Fibroblast of upper back skin (primary cell): ENCODE results near the gene MIA2.
"Not testable (repeated sequence)": the region's sequence is repeated elsewhere in the genome, so short reads cannot be mapped to it uniquely, and the experiment has no call there.

Experiments used
- DNase-seq: peaks from one replicate; pipeline ENCODE4 v3.0.0-alpha.2; 2013

MIA2 gene

DNA sequence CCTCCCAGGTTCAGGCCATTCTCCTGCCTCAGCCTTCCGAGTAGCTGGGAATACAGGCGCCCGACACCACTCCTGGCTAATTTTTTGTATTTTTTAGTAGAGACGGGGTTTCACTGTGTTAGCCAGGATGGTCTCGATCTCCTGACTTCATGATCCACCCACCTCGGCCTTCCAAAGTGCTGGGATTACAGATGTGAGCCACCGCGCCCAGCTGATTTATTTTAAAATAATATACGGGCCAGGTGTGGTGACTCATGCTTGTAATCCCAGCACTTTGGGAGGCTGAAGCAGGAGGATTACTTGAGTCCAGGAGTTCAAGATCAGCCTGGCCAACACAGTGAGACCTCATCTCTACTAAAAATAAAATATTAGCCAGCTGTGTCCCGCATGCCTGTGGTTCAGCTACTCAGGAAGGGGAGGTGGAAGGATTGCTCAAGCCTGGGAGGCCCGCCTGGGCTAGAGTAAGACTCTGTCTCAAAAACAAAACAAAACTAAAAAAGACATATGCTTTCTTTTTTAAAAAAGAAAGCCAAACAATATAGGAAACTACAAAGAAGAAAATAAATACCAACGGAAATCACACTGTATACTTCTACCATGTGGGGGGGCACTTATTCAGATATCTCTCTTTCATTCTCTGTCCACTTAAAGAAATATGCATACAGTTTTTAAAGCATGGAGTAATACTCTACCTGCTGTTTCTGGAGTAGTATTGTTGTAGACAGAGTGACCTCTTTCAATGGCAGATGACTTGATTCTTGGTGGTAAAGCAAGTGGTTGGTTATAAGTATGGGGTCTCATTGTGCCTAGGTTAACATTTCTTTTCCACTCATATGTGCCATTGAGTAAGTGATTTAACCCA, 930 bp upstream of the MIA2 start:
- DNase-seq, result peak; percentile 80

DNA sequence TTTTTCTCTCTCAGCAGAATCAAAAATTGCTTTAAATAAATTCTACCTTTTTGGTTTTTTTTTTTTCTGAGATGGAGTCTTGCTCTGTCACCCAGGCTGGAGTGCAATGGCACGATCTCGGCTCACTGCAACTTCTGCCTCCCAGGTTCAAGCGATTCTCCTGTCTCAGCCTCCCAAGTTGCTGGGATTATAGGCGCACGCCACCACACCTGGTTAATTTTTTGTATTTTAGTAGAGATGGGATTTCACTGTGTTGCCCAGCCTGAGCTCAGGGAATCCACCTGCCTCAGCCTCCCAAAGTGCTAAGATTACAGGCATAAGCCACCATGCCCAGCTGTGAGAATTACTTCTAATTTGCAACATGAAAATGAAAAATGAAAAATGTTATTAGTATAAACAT, 1.3 kb downstream of the MIA2 start:
- DNase-seq, result not testable (repeated sequence)

DNA sequence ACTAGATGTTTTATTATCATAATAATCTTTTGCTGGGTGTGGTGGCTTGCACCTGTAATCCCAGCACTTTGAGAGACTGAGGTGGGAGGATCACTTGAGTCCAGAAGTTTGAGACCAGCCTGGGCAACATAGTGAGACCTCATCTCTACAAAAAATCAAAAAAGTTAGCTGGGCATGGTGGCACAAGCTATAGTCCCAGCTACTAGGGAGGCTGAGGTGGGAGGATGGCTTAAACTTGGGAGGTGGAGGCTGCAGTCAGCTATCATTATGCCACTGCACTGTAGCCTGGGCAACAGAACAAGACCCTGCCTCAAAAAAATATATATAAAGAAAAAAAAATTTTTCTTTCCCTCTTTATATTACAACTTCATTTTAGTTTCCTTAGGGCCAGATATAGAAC, 1.8 kb downstream of the MIA2 start:
- not testable (repeated sequence) for DNase-seq

DNA sequence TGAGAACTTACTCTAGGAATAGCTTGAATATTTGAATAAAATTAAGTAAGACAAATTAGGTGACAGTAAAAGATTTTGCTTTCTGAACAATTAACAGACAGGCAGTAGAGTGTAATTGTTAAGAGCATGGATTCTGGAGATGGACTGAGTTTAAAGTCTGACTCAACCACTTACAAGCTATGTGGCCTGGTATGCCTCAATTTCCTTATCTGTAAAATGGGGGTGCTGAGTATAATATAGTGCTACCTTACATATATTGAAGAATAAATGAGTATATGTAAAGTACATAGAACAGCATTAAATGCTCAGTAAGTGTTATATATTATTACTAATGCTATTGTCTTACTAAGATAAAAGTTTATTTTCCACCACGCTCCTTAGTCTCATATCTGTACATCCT, 7.1 kb downstream of the MIA2 start:
- no peak for DNase-seq

DNA sequence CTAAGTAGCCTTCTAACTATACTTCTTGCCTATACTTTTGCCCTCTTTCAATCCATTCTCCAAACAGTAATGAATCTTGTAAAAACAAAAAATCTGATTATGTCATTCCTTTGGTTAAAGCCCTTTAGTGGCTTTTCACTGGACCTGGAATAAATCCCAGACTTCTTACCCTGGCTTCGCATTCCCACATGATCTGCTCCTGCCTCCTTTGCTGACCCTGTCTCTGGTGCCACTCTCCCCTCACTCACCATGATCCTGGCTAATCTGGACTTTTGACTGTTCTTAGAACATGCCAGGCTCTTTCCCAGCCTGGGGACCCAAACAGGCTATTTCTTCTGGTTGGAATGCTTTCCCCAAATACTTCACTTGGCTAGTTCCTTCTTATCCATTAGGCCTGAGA, 7.9 kb downstream of the MIA2 start:
- no peak for DNase-seq

DNA sequence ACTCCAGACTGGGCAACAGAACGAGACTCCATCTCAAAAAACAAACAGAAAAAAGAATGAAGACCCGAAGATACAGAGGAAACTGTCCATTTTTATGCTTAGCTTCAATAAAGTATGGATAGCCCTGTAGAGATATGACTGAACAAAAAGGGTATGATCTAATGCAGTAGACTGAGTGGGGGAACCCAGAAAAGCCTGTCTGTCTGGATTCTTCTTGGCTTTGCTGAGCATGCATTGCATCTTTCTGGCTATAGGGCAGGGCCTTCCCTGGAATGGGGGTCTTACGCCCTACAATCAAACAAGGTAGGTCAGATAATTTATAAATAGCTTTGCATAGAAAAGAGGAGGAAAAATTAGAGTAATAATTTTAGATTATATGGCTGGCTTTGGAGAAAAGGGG, 10.1 kb downstream of the MIA2 start:
- DNase-seq, result no peak

DNA sequence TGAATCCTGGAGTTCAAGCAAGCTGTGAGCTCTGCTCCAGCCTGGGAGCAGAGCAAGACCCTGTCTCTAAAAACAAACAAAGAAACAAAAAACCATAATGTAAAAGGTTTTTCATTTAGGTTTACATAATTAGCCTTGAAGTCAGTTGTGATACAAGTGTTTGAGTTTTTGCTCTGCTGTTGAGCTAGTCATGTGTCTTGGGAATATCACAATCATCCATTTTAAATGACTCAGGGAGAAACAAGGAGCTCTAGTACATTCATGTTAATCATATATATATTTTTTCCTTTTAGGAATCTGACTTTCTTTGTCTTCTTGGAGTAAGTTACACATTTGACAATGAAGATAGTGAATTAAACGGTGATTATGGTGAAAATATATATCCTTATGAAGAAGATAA, 12.9 kb downstream of the MIA2 start:
- peak; percentile 19 for DNase-seq

DNA sequence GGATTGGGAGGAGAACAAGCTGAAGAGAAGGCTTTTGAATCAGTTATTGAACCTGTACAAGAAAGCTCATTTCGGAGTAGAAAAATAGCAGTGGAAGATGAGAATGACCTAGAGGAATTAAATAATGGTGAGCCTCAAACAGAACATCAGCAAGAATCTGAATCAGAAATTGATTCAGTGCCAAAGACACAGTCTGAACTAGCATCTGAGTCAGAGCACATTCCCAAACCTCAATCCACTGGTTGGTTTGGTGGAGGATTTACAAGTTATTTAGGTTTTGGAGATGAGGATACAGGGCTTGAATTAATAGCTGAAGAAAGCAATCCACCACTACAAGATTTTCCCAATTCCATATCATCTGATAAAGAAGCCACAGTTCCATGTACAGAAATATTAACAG, 13.5 kb downstream of the MIA2 start:
- DNase-seq, result peak; percentile 91

DNA sequence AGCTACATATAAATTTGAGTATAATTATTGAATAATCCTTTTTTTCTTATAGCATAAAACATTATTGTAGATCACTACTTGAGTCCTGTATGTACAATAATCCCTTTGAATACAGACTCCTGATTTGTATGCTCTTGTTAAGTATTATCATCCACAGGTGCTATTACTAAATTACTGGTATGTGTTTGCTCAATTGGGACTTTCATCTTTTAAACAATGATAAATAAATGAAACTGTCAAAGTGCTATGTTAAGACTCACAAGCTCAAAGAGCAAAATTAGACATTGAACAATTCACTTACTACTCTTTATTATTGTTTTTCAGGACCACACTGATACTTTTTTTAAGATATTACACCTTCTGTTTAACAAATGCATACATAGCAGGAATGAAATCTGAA, 17.8 kb downstream of the MIA2 start:
- no peak for DNase-seq

DNA sequence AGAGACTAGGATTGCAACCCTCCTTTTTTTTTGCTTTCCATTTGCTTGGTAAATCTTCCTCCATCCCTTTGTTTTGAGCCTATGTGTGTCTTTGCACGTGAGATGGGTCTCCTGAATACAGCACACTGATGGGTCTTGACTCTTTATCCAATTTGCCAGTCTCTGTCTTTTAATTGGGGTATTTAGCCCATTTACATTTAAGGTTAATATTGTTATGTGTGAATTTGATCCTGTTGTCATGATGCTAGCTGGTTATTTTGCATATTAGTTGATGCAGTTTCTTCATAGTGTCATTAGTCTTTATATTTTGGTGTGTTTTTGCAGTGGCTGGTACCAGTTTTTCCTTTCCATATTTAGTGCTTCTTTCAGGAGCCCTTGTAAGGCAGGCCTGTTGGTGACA, 23.7 kb downstream of the MIA2 start:
- not testable (repeated sequence) for DNase-seq

DNA sequence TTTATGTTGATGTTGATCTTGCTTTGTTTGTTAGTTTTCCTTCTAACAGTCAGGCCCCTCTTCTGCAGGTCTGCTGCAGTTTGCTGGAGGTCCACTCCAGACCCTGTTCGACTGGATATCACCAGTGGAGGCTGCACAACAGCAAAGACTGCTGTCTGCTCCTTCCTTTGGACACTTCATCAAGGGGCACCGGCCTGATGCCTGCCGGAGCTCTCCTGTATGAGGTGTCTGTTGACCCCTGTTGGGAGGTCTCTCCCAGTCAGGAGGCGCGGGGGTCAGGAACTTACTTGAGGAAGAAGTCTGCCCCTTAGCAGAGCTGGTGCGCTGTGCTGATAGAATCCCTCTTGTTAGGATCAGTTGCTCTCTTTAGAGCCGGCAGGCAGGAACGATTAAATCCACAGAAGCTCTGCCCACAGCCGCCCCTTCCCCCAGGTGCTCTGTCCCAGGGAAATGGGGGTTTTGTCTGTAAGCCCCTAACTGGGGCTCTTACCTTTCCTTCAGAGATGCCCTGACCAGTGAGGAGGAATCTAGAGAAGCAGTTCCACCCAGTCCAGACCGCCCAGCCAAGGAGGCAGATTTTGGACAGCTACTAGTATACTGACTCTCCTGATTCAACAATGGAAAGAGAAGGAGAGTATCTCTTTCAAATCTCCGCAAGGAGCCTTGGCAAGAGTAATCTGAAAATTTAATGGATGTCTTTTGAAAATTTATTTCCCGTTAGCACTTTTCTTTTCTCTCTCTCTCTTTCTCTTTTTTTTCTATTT, 25.2 kb downstream of the MIA2 start:
- no peak for DNase-seq

DNA sequence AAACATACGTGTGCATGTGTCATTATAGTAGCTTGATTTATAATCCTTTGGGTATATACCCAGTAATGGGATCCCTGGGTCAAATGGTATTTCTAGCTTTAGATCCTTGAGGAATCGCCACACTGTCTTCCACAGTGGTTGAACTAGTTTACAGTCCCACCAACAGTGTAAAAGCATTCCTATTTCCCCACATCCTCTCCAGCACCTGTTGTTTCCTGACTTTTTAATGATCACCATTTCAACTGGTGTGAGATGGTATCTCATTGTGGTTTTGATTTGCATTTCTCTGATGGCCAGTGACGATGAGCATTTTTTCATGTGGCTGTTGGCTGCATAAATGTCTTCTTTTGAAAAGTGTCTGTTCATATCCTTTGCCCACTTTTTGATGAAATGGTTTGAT, 26.4 kb downstream of the MIA2 start:
- not testable (repeated sequence) for DNase-seq

DNA sequence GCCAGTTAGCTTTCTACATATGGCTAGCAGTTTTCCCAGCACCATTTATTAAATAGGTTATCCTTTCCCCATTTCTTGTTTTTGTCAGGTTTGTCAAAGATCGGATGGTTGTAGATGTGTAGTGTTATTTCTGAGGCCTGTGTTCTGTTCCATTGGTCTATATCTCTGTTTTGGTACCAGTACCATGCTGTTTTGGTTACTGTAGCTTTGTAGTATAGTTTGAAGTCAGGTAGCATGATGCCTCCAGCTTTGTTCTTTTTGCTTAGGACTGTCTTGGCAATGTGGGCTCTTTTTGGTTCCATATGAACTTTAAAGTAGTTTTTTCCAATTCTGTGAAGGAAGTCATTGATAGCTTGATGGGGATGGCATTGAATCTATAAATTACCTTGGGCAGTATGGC, 28.5 kb downstream of the MIA2 start:
- DNase-seq, result not testable (repeated sequence)

DNA sequence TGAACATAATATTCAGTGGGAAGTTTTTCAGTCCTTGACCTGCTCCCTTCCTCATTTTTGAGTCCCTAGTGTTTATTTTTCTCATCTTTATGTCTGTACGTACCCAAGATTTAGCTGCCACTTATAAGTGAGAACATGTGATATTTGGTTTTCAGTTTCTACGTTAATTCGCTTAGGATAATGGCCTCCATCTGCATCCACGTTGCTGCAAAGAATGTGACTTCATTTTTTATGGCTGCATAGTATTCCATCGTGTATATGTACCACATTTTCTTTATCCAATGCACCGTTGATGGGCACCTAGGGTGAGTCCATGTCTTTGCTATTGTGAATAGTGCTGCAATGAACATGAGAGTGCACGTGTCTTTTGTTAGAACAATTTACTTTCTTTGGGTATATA, 30.3 kb downstream of the MIA2 start:
- no peak for DNase-seq

DNA sequence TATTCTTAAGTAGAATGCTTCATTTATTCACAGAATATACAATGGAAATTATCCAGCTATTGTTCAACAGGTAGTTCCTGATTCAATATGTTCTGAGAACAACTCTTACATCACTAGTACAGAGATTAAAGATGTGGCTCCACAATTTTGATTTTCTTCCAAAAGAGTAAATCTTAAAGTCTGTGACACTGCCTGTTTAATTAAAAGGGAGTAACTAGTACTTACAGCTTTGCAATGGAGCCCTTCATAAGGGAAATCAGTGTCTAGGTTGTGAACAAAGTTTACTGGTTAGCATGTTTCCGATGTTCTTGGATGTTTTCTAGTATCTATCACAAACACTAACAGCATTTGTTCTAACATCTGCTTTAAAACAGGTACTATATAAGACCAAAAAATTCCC, 30.8 kb downstream of the MIA2 start:
- no peak for DNase-seq

DNA sequence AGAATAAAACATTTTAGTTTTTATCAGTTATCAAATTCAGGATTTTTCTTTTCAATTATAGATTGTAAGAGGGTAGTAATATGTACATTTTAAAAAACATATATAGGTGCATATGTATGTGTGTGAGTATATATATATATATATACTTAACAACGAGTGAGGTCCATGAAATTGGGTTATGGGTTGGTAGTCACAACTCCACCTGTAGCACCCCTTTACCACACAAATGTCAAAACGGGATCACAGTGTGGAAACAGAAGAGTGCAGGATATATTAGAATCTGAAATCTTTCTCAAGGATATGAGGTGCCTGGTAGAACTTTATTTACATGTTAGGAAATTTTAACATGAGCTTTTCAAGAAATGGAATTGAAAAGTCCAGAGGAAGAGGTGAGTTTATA, 31.3 kb downstream of the MIA2 start:
- peak; percentile 45 for DNase-seq

DNA sequence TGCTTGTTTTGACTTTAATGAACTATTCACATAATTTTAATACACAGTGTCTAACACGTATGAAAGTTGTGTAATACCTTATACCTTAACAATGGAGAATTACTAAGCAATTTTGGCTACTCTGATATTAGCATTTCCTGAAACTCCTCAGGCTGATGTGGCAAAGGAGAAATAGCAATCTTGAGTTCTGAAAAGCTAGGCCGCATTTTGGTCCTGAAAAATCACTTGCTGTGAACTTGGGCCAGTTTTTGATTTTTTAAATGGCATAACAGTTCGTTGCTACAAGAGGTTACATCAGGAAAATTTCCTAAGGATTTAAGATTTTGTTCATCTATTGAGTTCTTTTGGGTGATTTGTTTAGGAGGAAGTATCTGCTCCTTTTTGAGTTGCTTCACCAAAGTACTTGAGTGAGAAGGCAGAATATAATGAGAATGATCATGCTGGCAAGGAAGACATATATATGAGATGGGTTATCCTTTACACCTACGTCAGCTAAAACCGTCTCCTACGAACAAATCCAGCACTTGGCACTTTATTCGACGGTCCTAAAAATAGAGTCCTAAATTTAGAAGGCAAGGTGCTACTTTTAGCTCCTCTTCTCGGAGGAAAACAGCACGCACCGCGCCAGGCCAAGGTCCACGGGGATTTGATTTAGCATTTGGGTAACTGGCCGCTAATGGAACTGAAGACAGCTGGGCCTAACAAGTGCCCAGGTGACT, 32.2 kb downstream of the MIA2 start:
- DNase-seq, result peak; percentile 12

DNA sequence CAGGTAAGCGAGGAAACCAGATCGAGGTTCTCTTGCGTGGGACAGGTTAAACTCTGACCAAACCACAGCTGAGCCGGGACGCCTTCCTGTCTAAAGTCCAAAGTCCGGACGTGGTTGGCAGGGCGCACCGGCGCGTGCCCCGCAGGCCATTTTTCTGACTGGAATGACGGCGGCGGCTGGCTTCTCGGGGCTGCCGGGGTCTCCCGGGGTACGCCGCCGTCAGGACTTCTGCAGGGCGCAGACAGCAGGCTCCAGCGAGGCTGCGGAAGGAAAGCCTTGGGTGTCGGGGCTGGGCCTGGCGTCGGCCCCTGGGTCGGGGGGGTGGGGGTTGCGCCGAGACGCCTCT, 32.8 kb downstream of the MIA2 start:
- DNase-seq, result no peak

DNA sequence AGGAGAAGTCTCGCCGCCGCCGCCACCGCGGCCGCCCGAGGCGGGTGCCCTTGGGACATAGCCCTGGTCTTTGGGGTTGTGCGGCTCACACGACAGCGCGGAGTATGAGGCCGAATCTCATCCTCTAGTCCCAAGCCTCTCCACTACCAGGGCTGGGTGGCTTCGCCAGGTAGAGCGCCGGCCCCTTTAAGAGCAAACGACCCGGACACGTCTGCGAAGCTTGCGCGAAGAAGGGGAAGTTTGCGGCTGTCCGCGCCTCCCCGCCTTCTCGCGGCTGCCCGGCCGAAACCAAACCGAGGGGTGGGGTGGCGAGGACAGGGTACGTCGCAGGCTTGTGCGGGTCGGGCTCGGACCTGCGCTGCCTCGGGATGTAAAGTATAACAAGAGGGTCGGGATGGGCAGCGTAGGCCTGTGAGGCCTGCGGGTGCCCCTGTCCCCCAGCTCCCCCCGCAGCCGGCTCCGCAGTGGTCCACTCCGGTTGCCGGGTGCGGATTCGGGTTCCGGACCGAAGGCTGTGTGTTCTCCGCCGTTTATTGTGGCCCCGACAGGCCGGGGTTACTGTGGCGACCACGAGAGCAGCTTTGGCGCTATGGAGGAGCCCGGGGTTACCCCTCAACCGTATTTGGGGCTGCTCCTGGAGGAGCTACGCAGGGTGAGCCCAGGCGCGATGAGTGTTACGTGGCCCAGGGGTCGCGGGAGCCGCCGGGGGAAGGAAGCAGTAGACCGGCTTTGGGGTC, 33.3 kb downstream of the MIA2 start:
- DNase-seq, result peak; percentile 87

DNA sequence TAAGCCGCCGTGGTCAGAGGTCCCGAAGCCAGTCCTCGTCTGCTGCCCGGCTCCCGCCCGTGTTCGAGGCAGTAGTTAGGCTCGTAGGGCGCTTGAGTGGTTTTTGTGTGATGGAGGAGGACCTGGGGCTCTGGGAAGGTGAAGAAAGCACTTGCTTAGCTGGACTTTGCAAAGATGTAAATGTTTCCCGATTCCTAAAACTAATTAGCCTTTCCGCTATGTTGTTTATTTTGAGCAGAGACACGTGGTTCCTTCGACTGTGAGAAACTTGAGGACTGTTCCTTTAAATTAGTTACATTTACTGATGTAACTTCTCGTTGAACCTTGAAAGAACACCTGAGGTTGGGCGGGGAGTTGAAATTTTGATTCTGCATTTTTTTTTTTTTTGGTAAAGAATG, 33.9 kb downstream of the MIA2 start:
- DNase-seq, result peak; percentile 35

DNA sequence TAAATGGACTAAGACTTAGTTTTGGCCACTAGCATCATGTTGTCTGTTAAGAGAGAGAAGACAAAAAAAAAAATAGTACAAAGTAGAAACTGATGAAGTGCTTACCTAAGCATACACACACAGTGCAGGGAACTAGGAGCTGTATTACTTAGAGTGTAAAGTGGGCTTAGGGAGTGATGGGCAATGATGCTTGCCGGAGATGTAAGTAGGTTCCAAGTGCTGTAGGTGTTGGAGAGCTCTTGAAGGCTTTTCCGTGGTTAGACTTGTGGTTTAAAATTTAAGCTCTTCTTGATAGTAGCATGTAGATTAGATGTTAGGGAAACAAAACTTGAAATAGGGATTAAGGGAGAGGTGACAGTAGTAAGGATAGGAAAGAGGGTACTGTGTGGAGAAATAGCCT, 34.7 kb downstream of the MIA2 start:
- no peak for DNase-seq

DNA sequence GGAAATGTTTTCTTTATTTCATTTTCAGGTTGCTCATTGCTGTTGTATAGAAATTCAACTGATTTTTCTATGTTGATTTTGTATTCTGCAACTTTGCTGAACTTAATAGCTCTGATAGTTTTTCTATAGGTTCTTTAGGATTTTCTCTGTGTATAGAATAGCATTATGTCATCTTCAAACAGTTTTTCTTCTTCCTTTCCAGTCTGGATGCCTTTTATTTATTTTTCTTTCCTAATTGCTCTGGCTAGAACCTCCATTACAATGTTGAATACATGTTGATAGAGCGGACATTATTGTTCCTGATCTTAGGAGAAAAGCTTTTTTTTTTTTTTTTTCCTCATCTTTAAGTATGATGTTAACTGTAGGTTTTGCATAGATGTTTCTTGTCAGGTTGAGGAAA, 39.2 kb downstream of the MIA2 start:
- DNase-seq, result no peak

DNA sequence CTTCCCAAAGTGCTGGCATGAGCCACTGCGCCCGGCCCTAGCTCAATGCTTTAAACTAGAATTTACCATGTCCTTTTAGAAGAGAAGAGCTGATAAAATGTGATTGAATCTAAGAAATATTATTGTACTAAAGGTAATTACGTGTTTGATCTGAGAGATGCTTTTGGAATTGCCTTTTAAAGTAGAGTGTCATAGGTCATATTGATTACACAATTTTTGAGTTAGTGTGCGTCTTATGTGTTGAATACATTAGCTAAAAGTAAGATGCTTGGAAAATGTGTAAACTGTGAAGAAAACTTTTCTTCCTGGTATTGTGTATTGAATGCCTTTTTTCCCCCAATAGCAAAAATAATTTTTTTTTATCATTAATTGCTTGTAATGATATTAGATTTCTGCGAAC, 41.7 kb downstream of the MIA2 start:
- no peak for DNase-seq
